Activated CD8-positive, alpha-beta T cell treated with anti-CD3 and anti-CD28 coated beads, Interleukin-2, amount 10 ng/mL, durations not matched to agents 7 days and 5 days (primary cell): ENCODE results near the gene ANKH. TPM values are rescaled to one million over a fixed set of nuclear protein-coding genes. Genes with fewer than 3 reads are reported as not detected.
A peak's percentile ranks its signal among the peaks of the same experiment; 100 is the strongest.

Source experiments
- ATAC-seq: fragments of 150-1000 bp; cut with Tn5 transposase; one replicate; pipeline ENCODE4 v1.10.0; 2021; ENCODE audit warnings: moderate library complexity
- CTCF ChIA-PET: fragments of 350-600 bp; sonication (Branson Sonifier 250); formaldehyde crosslinking; loops from one replicate; lab custom pipeline; 2021; ENCODE audit warnings: antibody characterized with exemption; lab: Charles Lee
- POLR2A ChIA-PET: fragments of 350-600 bp; sonication (Branson Sonifier 250); formaldehyde crosslinking; loops from one replicate; lab custom pipeline; 2021; ENCODE audit warnings: antibody characterized with exemption; lab: Charles Lee
- DNase-seq: peaks from one replicate; pipeline ENCODE4 v3.0.0-alpha.2; 2020
- H3K27ac Mint-ChIP-seq: one replicate; pipeline ENCODE4 v1.8.0; 2021; ENCODE audit warnings: mild to moderate bottlenecking, mixed read lengths
- H3K27me3 Mint-ChIP-seq: one replicate; pipeline ENCODE4 v1.8.0; 2021; ENCODE audit warnings: low read depth, mixed read lengths
- H3K36me3 Mint-ChIP-seq: one replicate; pipeline ENCODE4 v1.8.0; 2021; ENCODE audit warnings: low read depth, mixed read lengths
- H3K4me1 Mint-ChIP-seq: one replicate; pipeline ENCODE4 v1.8.0; 2021; ENCODE audit warnings: low read depth, mixed read lengths
- H3K4me3 Mint-ChIP-seq: one replicate; pipeline ENCODE4 v1.8.0; 2021; ENCODE audit warnings: mild to moderate bottlenecking, mixed read lengths
- H3K9me3 Mint-ChIP-seq: one replicate; pipeline ENCODE4 v1.8.0; 2022; ENCODE audit warnings: mixed read lengths; ENCODE audit not compliant: insufficient read depth
- total RNA-seq, 2 experiments: library from RNA; stranded (reverse); gene quantifications; one replicate each; pipeline ENCODE4 v1.2.3, GENCODE V29; 2021

Gene ANKH
- total RNA-seq, 2 experiments from 2014 or later, result 32.1 to 36.0 TPM

- ChIA-PET POLR2A (no interaction called here), CTCF (interaction anchor here (2.0 kb wide), 1 partner anchor 14 kb away, joined by 9 read pairs; no protein-coding TSS in a partner anchor)
- Mint-ChIP-seq H3K27ac (peak overlapping the region; percentile 52), H3K36me3 (peaks cover 66% of the 10 kb centered on the region), H3K4me1 (peaks cover 16% of the 10 kb centered on the region), H3K9me3 (no peaks in the 10 kb centered on the region), H3K27me3 (no peaks in the 10 kb centered on the region), H3K4me3 (no peak overlapping the region)
- no peak for ATAC-seq
- DNase-seq, result no peak
Measured at GRCh38 chr5:14713476-14714390, 157.8 kb downstream of the ANKH start.

DNA sequence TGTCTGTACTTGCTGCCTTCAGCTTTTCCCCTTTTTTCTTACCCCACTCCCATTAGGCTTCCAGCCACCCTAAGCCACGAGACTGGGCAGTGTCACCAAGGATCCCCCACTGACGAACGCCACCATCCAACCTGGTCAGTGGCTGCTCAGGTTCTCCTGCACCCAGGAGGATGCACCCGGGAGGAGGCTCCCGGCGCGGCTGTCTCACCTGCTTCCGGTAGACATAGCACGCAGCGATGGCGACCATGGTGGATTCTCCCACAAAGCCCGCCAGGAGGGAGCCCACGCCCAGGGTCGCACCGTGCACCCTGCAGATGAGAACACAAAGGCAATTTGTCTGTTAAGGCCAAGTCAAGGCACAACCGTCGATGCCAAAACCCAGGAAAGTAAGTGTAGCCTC lies 158.9 kb downstream of the ANKH start:
- Mint-ChIP-seq H3K36me3 (peaks cover 74% of the 10 kb centered on the region), H3K27ac (peak overlapping the region; percentile 54), H3K4me3 (no peak overlapping the region), H3K27me3 (no peaks in the 10 kb centered on the region), H3K4me1 (peaks cover 26% of the 10 kb centered on the region), H3K9me3 (no peaks in the 10 kb centered on the region)
- ChIA-PET POLR2A (no interaction called here), CTCF (interaction anchor here (0.9 to 2.0 kb wide), 2 partner anchors 15 to 27 kb away, joined by 3 to 9 read pairs; no protein-coding TSS in a partner anchor)
- ATAC-seq (no peak), DNase-seq (no peak)

DNA sequence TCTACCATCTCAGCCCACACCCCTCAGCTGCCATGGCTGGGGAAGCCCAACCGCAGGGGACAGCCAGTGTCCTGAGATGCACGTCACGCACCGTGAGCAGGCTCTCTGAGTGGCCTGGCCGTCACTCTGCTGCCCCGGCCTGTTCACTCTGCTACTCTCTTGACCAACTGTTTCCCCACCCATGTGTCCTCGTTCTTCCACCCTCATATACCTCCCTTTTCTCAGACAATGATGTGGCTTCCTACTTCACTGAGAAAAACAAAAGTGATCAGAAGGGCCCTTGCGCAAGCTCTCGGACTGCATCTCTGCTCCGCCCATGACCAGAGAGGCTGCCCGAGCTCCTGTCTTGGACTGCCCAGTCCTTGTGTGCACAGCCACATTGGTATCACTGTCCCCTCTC lies 159.4 kb downstream of the ANKH start:
- no peaks in the 10 kb centered on the region for H3K27me3 Mint-ChIP-seq
- H3K4me1 Mint-ChIP-seq, result peaks cover 31% of the 10 kb centered on the region
- peak overlapping the region; percentile 54 for H3K27ac Mint-ChIP-seq
- POLR2A ChIA-PET, result no interaction called here
- H3K9me3 Mint-ChIP-seq, result no peaks in the 10 kb centered on the region
- H3K4me3 Mint-ChIP-seq, result no peak overlapping the region
- CTCF ChIA-PET, result interaction anchor here (0.9 kb wide), 1 partner anchor 27 kb away, joined by 3 read pairs; no protein-coding TSS in a partner anchor
- H3K36me3 Mint-ChIP-seq, result peaks cover 75% of the 10 kb centered on the region
- DNase-seq (no peak), ATAC-seq (no peak)

DNA sequence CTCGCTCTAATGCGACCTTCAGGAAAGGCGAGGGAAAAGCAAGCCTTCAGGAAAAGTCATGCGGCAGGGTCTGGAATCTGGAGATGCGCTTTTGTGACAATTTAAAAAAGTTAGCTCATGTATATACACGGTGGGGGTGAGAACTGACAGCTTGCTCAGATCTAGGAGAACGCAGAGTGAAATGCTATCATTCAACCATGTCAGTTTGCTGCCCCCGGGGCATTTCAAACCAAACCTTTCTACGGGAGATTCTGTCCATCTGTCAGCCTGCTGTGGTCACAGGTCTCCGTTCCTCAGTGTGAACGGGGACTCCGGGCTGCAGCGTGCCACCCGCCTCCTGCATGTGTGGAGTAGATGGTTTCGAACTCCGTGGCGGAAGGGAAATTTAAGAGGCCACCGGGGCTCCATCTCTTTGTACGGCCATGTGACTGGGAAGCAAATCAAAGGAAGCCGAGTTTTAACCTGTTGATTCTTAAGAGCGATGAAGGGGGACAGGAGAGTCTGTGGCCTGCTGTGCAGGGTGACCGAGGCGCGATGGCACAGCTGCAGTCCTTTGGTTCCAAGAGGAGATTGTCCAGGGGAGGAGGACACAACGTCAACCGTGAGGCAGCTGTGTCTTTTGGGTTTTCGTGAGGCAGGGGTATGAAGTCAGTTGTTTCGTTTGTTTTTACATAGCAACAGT lies 161.1 kb downstream of the ANKH start:
- ChIA-PET CTCF (interaction anchor here (5.2 kb wide), 1 partner anchor 16 kb away, joined by 29 read pairs; no protein-coding TSS in a partner anchor), POLR2A (no interaction called here)
- Mint-ChIP-seq H3K4me1 (peaks cover 48% of the 10 kb centered on the region), H3K9me3 (no peaks in the 10 kb centered on the region), H3K4me3 (no peak overlapping the region), H3K36me3 (peaks cover 80% of the 10 kb centered on the region), H3K27ac (peak overlapping the region; percentile 46), H3K27me3 (no peaks in the 10 kb centered on the region)
- ATAC-seq (no peak), DNase-seq (no peak)

DNA sequence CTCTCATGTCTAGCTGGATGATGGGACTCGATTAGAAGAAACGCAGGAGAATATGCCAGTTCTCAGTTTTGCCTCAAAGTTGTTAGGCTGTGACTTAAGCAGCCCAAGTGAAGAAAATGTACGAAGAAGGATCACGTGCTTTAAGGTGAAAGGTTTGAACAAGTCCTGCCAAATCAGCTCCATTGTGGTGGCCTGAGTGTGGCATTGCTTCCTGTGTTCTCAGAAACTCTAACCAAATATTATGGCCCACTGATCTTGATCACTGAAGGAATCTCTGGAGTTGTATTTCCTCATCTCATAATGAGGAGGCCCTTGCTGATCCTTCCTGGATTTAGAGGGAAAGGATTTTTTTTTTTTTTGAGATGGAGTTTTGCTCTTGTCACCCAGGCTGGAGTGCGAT lies 163.0 kb downstream of the ANKH start:
- ChIA-PET CTCF (interaction anchor here (0.8 to 5.2 kb wide), 8 partner anchors 17 to 344 kb away, joined by 3 to 40 read pairs (median 5); no protein-coding TSS in a partner anchor), POLR2A (interaction anchor here (0.9 to 1.2 kb wide), 2 partner anchors 52 to 284 kb away, joined by 3 to 4 read pairs; no protein-coding TSS in a partner anchor)
- ATAC-seq, result no peak
- Mint-ChIP-seq H3K9me3 (no peaks in the 10 kb centered on the region), H3K27me3 (no peaks in the 10 kb centered on the region), H3K27ac (peak overlapping the region; percentile 97), H3K36me3 (peaks cover 87% of the 10 kb centered on the region), H3K4me1 (peaks cover 62% of the 10 kb centered on the region), H3K4me3 (no peak overlapping the region)
- DNase-seq, result peak; percentile 31

DNA sequence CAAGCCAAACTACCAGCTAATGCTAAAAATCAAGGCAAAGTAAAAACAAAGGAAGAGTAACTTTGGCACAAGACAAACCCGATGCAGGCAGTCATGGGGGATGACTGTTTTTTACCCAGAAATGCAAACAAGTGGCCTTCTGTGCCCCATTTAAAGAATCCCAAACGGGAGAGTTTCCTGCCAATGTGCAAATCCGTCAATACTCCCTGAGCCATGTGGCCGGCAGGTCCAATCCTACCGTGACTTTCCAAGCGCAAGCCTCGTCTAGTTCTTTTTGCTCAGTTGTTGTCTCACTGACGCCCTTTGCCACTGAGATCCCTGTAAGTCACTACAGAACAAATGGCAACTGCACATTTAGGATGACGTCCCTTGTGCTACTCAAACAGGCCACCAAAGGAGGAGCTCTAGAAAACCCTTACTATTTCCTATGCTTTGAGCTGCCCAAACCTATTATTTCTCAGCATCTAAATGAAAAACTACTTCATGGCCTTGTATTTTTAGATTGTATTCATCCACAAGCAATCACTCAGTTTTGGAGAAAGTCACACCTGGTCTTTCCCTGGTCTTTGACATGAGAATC lies 163.7 kb downstream of the ANKH start:
- no peak overlapping the region for H3K4me3 Mint-ChIP-seq
- CTCF ChIA-PET, result interaction anchor here (0.8 to 5.2 kb wide), 9 partner anchors 18 to 356 kb away, joined by 3 to 40 read pairs (median 6); no protein-coding TSS in a partner anchor

GRCh38 chr5:14706615-14707021 lies 165.0 kb downstream of the ANKH start:
- Mint-ChIP-seq H3K9me3 (no peaks in the 10 kb centered on the region), H3K27me3 (no peaks in the 10 kb centered on the region), H3K36me3 (peaks cover 87% of the 10 kb centered on the region), H3K4me1 (peaks cover 78% of the 10 kb centered on the region), H3K27ac (peak overlapping the region; percentile 97), H3K4me3 (peak overlapping the region; percentile 56)
- peak; percentile 93 for ATAC-seq
- ChIA-PET CTCF (interaction anchor here (1.4 to 5.2 kb wide), 7 partner anchors 19 to 355 kb away, joined by 3 to 40 read pairs (median 6); no protein-coding TSS in a partner anchor), POLR2A (interaction anchor here (0.6 to 1.7 kb wide), 4 partner anchors 23 to 164 kb away, joined by 3 to 6 read pairs (median 3); no protein-coding TSS in a partner anchor)
- DNase-seq, result peak; percentile 51

More for the DNA sequence above, 163.7 kb downstream of the ANKH start:
- Mint-ChIP-seq H3K27ac (peak overlapping the region; percentile 97), H3K36me3 (peaks cover 89% of the 10 kb centered on the region), H3K27me3 (no peaks in the 10 kb centered on the region), H3K9me3 (no peaks in the 10 kb centered on the region), H3K4me1 (peaks cover 65% of the 10 kb centered on the region)
- DNase-seq (no peak), ATAC-seq (no peak)
- POLR2A ChIA-PET, result interaction anchor here (0.9 to 1.2 kb wide), 3 partner anchors 52 to 285 kb away, joined by 3 to 4 read pairs (median 4); no protein-coding TSS in a partner anchor

DNA sequence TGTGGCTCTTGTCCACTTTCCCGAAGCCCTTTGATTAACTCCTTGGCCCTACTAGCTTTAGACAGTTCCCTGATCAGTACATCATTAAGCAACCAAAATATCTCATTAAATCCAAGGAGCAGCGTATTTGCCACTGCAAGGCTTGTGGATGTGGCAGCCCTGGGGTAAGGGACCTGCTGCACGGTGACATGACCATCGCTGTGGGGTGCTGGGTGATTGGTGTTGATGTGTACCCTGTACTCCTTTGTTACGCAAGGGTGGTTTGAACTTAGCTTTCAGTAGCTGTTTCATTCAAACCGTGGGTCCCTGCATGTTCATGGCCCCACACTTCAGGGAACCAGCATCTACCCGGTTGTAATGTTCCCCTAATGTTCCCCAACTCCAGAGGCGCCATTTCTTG lies 166.0 kb downstream of the ANKH start:
- DNase-seq, result no peak
- no peak for ATAC-seq
- Mint-ChIP-seq H3K4me1 (peaks cover 88% of the 10 kb centered on the region), H3K36me3 (peaks cover 82% of the 10 kb centered on the region), H3K27ac (peak overlapping the region; percentile 97), H3K4me3 (no peak overlapping the region), H3K27me3 (no peaks in the 10 kb centered on the region), H3K9me3 (no peaks in the 10 kb centered on the region)
- ChIA-PET CTCF (interaction anchor here (1.2 to 5.2 kb wide), 3 partner anchors 20 to 337 kb away, joined by 3 to 40 read pairs (median 29); no protein-coding TSS in a partner anchor), POLR2A (interaction anchor here (0.6 to 1.7 kb wide), 2 partner anchors 19 to 29 kb away, joined by 4 to 6 read pairs; no protein-coding TSS in a partner anchor)

- CTCF ChIA-PET, result interaction anchor here (0.7 to 3.4 kb wide), 3 partner anchors 16 to 301 kb away, joined by 3 to 23 read pairs (median 4); no protein-coding TSS in a partner anchor
- Mint-ChIP-seq H3K36me3 (peaks cover 80% of the 10 kb centered on the region), H3K27ac (peak overlapping the region; percentile 78), H3K4me1 (peaks cover 66% of the 10 kb centered on the region), H3K4me3 (no peak overlapping the region), H3K9me3 (no peaks in the 10 kb centered on the region), H3K27me3 (no peaks in the 10 kb centered on the region)
- DNase-seq (no peak), ATAC-seq (no peak)
- POLR2A ChIA-PET, result interaction anchor here (0.6 to 1.0 kb wide), 2 partner anchors 32 to 283 kb away, joined by 3 read pairs; no protein-coding TSS in a partner anchor
Measured at GRCh38 chr5:14702238-14702839, 169.2 kb downstream of the ANKH start.

DNA sequence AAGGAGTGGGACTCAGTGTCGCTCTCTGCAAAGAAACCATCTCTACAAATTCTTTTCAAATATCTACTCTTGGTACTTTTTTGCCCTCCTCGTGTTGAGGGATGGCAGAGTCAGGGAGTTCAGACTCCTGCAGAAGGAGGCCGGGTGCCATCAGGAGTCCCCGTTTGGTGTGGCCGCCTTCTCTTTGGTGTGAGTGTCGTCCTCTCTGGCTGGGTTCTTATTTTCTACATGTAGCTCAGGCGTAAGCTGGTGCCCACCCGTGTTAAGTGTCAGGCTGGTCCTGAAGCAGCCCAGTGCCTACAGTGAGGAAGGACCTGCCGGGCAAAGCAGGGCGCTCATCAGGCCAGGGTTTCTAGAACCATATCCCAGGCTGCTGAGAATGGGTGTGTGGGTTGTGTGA lies 170.0 kb downstream of the ANKH start:
- Mint-ChIP-seq H3K27ac (peak overlapping the region; percentile 78), H3K9me3 (no peaks in the 10 kb centered on the region), H3K4me1 (peaks cover 59% of the 10 kb centered on the region), H3K36me3 (peaks cover 80% of the 10 kb centered on the region), H3K27me3 (no peaks in the 10 kb centered on the region), H3K4me3 (no peak overlapping the region)
- DNase-seq (no peak), ATAC-seq (no peak)
- ChIA-PET POLR2A (no interaction called here), CTCF (interaction anchor here (3.4 kb wide), 1 partner anchor 16 kb away, joined by 23 read pairs; no protein-coding TSS in a partner anchor)
